RWPE1 (cell line): ENCODE measurements around the gene ROS1.

Source experiments
- CTCF ChIA-PET: fragments of 350-600 bp; sonication (Branson Sonifier 250); formaldehyde crosslinking; extraction: SDS; loops from one replicate; lab custom pipeline; 2021; lab: Yijun Ruan, JAX
- POLR2A ChIA-PET: fragments of 400-600 bp; formaldehyde crosslinking; extraction: SDS; loops from one replicate; lab custom pipeline; 2020; ENCODE audit warnings: antibody characterized with exemption; ENCODE audit not compliant: low non-redundant PET; lab: Yijun Ruan, JAX
- DNase-seq: peaks from one replicate; pipeline ENCODE4 v3.0.0; 2012; ENCODE audit warnings: low spot score
- H3K27ac ChIP-seq: fragments of 450-650 bp; 2 replicates; pipeline ENCODE4 v1.5.1; 2017
- TF ChIP-seq, protein P1 (sequence below): fragments of 450-650 bp; conservative IDR thresholded peaks from 2 replicates; pipeline ENCODE4 v1.5.1; 2017; ENCODE audit warnings: low read depth, mild to moderate bottlenecking

The ROS1 gene

DNA sequence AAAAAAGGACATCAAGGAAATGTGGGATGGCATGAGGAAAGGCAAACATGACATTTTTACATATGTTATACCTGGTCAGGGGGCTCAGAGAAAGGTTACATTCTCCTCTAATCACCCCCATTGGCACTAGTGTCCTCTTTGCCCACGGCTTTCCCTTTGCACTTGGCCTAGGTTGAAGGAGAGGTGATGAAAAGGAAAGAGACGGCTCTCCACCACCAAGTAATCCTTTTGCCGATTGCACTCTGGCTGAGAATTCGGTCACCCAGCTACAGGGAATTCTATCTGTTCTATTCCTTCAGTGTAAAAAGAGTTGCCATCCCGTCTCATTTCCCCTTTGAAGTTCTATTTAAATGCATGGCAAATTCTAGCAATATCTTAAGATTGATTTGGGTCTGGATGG, 150.0 kb downstream of the ROS1 start:
- POLR2A ChIA-PET, result no interaction called here
- DNase-seq, result no peak
- CTCF ChIA-PET, result no interaction called here
- H3K27ac ChIP-seq, result no peak overlapping the region
- TF ChIP-seq, protein P1, sequence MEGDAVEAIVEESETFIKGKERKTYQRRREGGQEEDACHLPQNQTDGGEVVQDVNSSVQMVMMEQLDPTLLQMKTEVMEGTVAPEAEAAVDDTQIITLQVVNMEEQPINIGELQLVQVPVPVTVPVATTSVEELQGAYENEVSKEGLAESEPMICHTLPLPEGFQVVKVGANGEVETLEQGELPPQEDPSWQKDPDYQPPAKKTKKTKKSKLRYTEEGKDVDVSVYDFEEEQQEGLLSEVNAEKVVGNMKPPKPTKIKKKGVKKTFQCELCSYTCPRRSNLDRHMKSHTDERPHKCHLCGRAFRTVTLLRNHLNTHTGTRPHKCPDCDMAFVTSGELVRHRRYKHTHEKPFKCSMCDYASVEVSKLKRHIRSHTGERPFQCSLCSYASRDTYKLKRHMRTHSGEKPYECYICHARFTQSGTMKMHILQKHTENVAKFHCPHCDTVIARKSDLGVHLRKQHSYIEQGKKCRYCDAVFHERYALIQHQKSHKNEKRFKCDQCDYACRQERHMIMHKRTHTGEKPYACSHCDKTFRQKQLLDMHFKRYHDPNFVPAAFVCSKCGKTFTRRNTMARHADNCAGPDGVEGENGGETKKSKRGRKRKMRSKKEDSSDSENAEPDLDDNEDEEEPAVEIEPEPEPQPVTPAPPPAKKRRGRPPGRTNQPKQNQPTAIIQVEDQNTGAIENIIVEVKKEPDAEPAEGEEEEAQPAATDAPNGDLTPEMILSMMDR, result no peak

DNA sequence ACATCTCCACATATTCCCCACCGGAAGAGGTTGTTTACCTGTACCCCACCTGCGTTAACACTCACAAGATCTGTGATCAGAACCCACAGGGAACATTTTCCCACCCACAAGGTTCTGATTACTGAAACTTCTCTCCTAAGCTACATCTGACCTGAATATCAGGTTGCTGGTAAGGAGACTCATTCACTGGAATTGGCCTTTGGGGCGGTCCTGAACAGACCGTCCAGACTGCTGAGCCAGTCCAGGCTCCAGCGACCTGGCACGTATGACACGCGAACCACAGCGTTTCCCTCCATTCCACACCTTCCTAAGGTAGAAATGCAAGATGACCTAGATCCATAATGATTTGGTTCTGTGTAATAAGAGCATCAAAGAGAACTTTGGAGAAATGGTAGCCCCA, 150.5 kb downstream of the ROS1 start:
- POLR2A ChIA-PET, result no interaction called here
- DNase-seq, result no peak
- TF ChIP-seq, protein P1, result no peak
- CTCF ChIA-PET, result no interaction called here
- H3K27ac ChIP-seq, result no peak overlapping the region

DNA sequence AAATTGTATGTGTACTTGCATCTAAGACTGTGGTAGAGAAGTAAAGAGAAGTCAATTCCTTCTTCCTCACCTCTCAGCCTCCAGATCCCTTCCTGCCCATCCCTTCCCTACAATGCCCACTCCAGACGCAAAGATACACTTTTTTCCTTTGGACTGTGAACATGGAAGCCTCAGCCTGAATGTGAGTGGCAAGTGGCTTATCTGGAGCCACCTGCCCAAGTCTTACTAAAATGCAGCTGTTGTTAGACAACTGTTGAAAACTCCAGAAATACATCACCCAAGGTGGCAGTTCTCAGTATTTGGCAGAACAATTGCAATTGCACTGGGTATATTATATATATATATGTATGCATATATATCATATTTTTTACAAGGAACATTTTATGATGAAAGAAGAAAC, 152.9 kb downstream of the ROS1 start:
- TF ChIP-seq, protein P1, result no peak
- DNase-seq, result no peak
- ChIA-PET CTCF (interaction anchor here (0.6 kb wide), 1 partner anchor 37 kb away, joined by 4 read pairs; no protein-coding TSS in a partner anchor), POLR2A (no interaction called here)
- H3K27ac ChIP-seq, result no peak overlapping the region

DNA sequence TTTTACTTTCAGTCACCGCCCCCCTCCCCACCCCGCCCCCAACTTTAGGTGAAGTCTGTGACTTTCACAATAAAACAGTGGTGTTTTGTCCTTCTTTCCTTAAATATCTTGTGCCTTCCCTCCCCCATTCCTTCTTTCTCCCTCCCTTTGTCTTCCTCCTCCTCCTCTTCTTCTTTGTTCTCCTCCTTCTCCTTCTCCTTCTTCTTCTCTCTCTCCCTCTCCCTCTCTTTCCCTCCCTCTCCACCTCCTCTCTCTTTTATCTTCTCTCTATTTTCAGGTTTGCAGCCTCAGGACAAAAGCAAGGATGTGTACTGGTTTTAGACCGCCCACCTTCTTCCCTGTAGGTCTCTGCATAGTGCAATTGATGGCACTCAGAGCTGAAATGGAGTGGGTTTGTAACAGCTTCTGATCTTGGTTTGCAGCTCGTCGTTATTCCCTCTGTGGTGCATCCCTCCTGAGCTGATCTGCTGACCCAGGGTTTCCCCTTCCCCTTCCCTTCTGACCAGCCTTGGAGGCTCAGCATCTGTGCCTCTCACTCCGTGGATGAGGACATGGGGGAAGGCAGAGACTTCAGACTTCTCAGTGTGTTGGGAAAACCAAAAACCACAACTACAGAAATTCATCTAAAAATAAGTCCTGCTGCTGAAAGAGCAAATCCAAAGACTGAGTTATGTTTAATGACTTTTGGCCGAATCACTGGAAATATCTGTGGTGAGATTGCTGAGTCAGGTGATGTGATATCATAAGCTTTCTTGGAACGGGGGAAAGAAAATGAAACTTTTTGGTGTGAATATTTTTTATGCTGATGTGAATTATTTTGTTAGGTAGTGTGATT, 153.5 kb downstream of the ROS1 start:
- TF ChIP-seq, protein P1, result no peak
- ChIA-PET CTCF (interaction anchor here (0.6 kb wide), 1 partner anchor 38 kb away, joined by 4 read pairs; no protein-coding TSS in a partner anchor), POLR2A (no interaction called here)
- no peak overlapping the region for H3K27ac ChIP-seq
- DNase-seq, result no peak

DNA sequence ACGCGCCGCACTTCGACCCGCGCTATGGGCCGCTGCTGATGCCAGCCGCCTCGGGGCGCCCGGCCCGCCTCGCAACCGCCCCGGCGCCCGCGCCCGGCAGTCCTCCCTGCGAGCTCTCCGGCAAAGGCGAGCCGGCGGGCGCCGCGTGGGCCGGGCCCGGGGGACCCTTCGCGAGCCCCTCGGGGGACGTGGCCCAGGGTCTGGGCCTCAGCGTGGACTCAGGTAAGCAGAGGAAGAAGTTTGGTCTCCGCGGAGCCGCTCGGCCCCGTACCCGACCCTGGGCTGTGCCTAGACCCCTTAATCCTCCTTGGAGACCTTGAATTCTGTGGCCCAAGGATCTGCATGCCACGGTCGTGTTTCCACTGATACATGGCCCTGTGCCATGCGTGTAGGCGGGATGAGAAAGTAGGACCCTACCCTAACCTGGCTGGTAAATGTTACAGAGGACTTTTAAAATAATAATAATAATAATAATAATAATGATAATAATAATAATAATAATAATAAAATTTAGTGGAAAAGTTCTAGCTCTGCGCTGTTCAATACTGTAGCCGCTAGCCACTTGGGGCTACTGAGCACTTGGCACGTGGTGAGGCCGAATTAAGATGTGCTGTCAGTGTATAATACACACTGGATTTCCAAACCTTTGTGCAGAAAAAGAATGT, 154.8 kb downstream of the ROS1 start:
- CTCF ChIA-PET, result interaction anchor here (0.9 kb wide), 1 partner anchor 10 kb away, joined by 3 read pairs; no protein-coding TSS in a partner anchor
- TF ChIP-seq, protein P1, result no peak
- POLR2A ChIA-PET, result no interaction called here
- DNase-seq, result no peak
- no peak overlapping the region for H3K27ac ChIP-seq

DNA sequence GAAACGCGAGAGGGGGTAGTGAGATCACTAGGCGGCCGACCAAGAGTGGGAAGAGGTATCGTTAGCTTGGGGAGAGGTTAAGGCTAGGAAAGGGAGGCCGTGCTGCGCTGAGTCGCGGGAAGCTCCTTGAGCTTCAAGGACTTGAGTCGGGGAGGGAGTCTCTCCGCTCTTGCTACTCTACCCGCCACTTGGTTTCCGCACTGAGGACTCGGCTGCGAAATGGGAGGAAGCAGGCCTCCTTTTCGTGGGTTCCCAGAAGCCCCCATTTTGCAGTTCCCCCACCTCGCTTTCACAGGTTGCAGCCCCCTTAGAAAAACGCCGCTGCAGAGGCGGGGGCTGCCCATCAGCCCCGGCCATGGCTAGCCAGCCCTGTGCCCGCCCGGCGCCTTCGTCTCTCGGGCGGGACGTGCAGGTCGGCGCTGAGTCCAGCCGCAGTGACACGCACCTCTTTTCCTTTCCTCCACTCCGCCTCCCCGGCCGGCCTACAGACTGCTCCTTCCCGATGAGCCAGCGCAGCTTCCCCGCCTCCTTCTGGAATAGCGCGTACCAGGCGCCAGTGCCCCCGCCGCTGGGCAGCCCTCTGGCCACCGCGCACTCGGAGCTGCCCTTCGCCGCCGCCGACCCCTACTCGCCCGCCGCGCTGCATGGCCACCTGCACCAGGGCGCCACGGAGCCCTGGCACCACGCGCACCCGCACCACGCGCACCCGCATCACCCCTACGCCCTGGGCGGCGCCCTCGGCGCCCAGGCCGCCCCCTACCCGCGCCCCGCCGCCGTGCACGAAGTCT, 155.5 kb downstream of the ROS1 start:
- POLR2A ChIA-PET, result no interaction called here
- TF ChIP-seq, protein P1, result no peak
- CTCF ChIA-PET, result interaction anchor here (0.9 to 1.1 kb wide), 2 partner anchors 10 to 13 kb away, joined by 3 read pairs; no protein-coding TSS in a partner anchor

More for the DNA sequence above, 155.5 kb downstream of the ROS1 start:
- no peak for DNase-seq
- no peak overlapping the region for H3K27ac ChIP-seq
